Right atrium auricular region (tissue), 2 donors: ENCODE data around the gene SDE2. TPM values are rescaled to one million over a fixed set of nuclear protein-coding genes. Genes with fewer than 3 reads are reported as not detected.
"Not testable (repeated sequence)": the region's sequence is repeated elsewhere in the genome, so short reads cannot be mapped to it uniquely, and the experiment has no call there.

Source experiments
- DNase-seq: peaks from one replicate; pipeline ENCODE4 v3.0.0-alpha.2; 2019; ENCODE audit warnings: low spot score
- H3K27ac ChIP-seq, 2 donors: fragments of 200-600 bp; sonication (generic); 1 replicate in 1 of 2; 2 replicates in 1 of 2; pipeline ENCODE4 v1.5.1; 2016 to 2019
- H3K27me3 ChIP-seq, 2 donors: fragments of 200-600 bp; sonication (generic); one replicate each; pipeline versions ENCODE4 v1.5.1 to v1.6.0; 2017 to 2019
- H3K36me3 ChIP-seq: fragments of 200-600 bp; sonication (generic); one replicate; pipeline ENCODE4 v1.5.1; 2016
- H3K4me1 ChIP-seq, 2 donors: fragments of 200-600 bp; sonication (generic); one replicate each; pipeline versions ENCODE4 v1.5.1 to v1.6.0; 2017 to 2019
- H3K4me3 ChIP-seq, 2 donors: fragments of 200-600 bp; sonication (generic); 1 replicate in 1 of 2; 2 replicates in 1 of 2; pipeline ENCODE4 v1.5.1; 2017 to 2019; ENCODE audit warnings: mild to moderate bottlenecking in 1 of 2, moderate library complexity in 1 of 2
- H3K9me3 ChIP-seq, 2 donors: fragments of 200-600 bp; sonication (generic); one replicate each; pipeline ENCODE4 v1.5.1; 2019
- total RNA-seq, 2 donors: library from RNA; depleted of rRNA; stranded (reverse); fragments of >200 nt; gene quantifications; one replicate each; pipeline ENCODE4 v1.1.0, GENCODE V29; 2016
- TF ChIP-seq, protein P1 (sequence below), 2 donors: fragments of 200-600 bp; sonication (generic); IDR thresholded peaks; one replicate each; pipeline ENCODE4 v1.5.1; 2019; ENCODE audit warnings: antibody characterized with exemption in 2 of 2

Gene SDE2
- total RNA-seq, 2 donors from 2014 or later: 15.5 to 16.3 TPM

DNA sequence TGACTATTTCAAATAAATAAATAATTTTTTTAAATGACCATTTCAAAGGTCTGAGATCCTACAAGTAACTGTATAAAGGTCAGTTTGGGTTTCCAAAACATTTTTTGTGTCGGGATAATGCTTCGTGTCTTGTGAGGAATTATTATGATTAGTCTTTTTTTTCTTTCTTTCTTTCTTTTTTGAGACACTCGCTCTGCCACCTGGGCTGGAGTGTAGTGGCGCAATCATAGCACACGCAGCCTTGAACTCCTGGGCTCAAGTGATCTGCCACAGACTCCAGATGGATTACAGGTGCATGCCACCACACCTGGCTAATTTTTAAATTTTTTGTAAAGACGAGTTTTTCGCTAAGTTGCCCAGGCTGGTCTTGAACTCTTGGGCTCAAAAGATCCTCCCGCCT is 1.9 kb upstream of the SDE2 start:
- Histone ChIP-seq H3K36me3 (no peaks in the 10 kb centered on the region), H3K27ac (peak overlapping the region; percentile 80 to 97), H3K27me3 (no peaks in the 10 kb centered on the region), H3K4me1 (peaks cover 0 to 54% of the 10 kb centered on the region in 2 donors), H3K9me3 (no peaks in the 10 kb centered on the region), H3K4me3 (no peak overlapping the region)
- TF ChIP-seq, protein P1, sequence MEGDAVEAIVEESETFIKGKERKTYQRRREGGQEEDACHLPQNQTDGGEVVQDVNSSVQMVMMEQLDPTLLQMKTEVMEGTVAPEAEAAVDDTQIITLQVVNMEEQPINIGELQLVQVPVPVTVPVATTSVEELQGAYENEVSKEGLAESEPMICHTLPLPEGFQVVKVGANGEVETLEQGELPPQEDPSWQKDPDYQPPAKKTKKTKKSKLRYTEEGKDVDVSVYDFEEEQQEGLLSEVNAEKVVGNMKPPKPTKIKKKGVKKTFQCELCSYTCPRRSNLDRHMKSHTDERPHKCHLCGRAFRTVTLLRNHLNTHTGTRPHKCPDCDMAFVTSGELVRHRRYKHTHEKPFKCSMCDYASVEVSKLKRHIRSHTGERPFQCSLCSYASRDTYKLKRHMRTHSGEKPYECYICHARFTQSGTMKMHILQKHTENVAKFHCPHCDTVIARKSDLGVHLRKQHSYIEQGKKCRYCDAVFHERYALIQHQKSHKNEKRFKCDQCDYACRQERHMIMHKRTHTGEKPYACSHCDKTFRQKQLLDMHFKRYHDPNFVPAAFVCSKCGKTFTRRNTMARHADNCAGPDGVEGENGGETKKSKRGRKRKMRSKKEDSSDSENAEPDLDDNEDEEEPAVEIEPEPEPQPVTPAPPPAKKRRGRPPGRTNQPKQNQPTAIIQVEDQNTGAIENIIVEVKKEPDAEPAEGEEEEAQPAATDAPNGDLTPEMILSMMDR (IDR thresholded peaks at IDR 0.05): no peak
- no peak for DNase-seq

DNA sequence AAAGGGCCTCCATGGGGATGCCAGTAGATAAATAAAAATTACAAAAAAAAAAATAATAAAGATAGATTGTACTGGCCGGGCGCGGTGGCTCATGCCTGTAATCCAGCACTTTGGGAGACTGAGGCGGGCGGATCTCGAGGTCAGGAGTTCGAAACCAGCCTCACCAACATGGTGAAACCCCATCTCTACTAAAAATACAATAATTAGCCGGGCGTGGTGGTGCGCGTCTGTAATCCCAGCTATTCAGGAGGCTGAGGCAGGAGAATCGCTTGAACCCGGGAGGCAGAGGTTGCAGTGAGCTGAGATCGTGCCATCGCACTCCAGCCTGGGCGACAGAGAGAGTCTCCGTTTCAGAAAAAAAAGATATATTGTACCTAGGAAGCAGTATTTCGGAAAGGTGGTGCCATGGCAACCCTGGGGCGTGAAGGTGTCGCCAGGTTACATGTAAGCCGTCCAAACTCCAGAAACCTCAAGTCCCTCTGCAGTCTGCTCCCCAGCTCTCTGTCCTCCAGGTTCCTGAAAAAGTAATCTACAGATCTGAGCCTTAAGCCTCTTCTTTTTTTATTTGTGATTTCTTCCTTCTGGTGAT is 1.4 kb upstream of the SDE2 start:
- not testable (repeated sequence) for DNase-seq, H3K4me3 ChIP-seq, H3K27me3 ChIP-seq, H3K9me3 ChIP-seq, H3K36me3 ChIP-seq
- Histone ChIP-seq H3K4me1 (peaks cover 0 to 54% of the 10 kb centered on the region in 2 donors), H3K27ac (peak overlapping the region; percentile 97 to 98)

DNA sequence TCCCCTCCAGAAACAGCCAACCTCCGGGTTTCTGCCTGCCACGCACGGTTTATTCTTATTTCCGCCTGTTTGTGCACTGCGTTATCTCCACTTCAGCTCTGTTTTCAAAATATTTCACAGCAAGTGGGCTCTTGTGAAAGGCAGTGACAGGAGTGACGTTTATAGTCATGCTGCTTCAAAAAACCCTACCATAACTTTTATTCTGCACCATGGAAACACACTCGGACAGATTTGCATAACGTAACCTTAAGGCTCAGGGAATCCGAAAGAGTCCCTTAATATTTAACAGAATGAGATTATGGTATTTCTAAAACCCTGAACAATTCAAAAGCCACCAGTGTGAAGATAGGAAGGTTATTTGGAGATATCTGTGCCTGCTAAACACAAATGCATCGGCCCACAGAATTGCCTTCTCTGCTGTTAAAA is 782 bp upstream of the SDE2 start:
- DNase-seq: peak; percentile 66
- H3K9me3 ChIP-seq: no peaks in the 10 kb centered on the region
- H3K4me1 ChIP-seq: peaks cover 0 to 54% of the 10 kb centered on the region in 2 donors
- H3K4me3 ChIP-seq: peak overlapping the region; percentile 76 to 77
- TF ChIP-seq, protein P1 (IDR thresholded peaks at IDR 0.05): no peak
- peaks cover 3% of the 10 kb centered on the region for H3K36me3 ChIP-seq
- peak overlapping the region; percentile 97 to 98 for H3K27ac ChIP-seq
- no peaks in the 10 kb centered on the region for H3K27me3 ChIP-seq

DNA sequence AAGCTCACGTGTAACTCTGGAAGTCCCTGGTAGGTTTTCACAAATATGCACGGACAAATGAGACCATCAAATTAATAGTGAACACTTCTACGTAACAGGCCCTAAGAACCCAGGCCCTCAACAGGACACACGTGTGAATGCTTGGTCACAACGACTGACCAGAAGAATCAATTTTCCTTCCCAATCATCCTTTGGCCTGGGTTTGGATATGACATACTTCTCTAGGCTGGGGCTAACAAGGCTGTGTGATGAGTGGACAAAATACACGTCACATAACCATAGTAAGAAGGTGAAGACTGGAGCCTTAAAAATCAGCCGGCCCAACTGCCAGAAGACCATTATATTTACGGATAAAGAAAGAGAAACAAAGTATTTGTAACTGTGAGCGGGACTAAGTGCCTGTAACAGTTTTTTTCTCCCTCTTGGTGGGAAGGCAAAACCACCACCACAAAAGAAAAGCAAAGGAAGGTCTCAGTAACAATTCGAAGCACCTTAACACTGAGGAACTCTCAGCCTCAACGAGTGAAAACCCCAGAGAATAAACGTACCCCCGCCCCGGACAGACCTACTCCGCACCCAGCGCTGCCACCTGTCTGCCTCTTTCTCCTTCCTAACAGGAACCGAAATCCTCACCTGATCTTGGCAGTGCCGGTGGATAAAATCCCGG is 450 bp downstream of the SDE2 start:
- DNase-seq: no peak

DNA sequence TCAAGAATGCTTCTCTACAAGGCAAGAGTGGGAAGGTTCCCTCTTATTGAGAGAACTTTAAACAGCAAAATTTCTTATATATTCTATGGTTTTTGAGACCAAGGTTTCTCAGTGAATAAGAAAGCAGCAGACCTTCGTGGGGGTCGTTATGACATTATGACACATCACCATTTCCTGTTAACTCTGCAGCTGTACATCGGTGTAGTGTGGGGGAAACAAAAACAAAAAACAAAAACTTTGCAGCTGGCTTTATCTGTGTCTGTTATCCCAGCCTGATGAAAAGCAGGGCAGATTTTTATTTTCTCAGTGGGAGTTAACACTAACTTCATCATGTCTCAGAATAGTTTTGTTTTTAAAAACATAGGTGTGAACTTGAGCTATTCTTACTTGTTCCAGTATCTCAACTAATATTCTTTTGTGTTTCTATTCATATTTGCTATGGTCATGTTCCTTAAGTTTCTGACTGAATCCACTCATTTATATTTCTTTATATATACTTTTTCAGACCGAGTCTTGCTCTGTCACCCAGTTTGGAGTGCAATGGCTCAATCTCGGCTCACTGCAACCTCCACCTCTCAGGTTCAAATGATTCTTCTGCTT is 2.1 kb downstream of the SDE2 start:
- TF ChIP-seq, protein P1 (IDR thresholded peaks at IDR 0.05): no peak
- H3K27me3 ChIP-seq: no peaks in the 10 kb centered on the region
- no peak overlapping the region for H3K27ac ChIP-seq
- peaks cover 26% of the 10 kb centered on the region for H3K36me3 ChIP-seq
- no peak for DNase-seq
- H3K4me3 ChIP-seq: no peak overlapping the region
- peaks cover 0 to 44% of the 10 kb centered on the region in 2 donors for H3K4me1 ChIP-seq
- no peaks in the 10 kb centered on the region for H3K9me3 ChIP-seq

More for the DNA sequence above, 450 bp downstream of the SDE2 start:
- Histone ChIP-seq H3K27me3 (no peaks in the 10 kb centered on the region), H3K4me1 (peaks cover 0 to 54% of the 10 kb centered on the region in 2 donors), H3K9me3 (no peaks in the 10 kb centered on the region), H3K4me3 (peak overlapping the region; percentile 76 to 77), H3K36me3 (peaks cover 13% of the 10 kb centered on the region), H3K27ac (peak overlapping the region; percentile 97 to 98)
- TF ChIP-seq, protein P1 (IDR thresholded peaks at IDR 0.05): no peak
